ENCODE results near the gene IKZF1.

DNA sequence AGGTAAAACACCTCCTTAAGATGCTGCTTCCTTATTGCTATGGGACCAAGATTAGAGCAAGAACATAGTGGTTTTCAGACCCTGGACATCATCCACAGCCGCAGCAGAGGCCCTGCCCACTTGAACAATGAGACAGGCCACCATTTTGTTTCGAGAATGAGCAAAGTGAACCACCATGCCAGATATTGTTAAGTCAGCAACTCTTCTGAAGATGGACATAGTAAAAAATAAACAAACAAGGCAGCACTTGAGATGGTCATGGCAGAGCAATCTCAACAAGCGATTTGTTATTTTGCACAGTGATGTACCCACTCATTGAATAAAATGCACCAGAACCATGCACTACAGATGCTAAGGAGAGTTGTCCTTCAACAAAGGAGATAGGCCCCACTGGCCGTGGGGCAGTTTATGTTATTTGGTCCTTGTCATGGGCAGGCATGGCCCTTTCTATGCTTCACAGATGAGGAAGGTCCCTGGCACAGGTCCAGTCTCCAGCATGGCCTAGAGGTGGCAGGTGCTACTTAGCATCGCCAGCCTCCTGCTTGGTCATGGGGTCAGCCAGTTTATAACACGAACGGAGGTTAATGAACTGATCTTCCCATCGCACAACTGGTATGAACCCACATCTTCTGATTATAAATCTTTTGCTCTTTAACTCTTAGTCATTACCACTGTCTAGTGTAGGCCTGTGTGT is 44.1 kb downstream of the IKZF1 start:
- TF ChIP-seq POLR2AphosphoS5 (IDR thresholded peaks at IDR 0.05; ENCODE audit: low read depth, low read length) (no peak), CTCF (IDR thresholded peaks at IDR 0.05) (no peak)
